Esophagus (tissue), 2 donors: ENCODE measurements around the gene DLGAP5. TPM values are rescaled to one million over a fixed set of nuclear protein-coding genes. Genes with fewer than 3 reads are reported as not detected.

Experiments used
- H3K27ac ChIP-seq, 2 donors: one replicate each; pipeline ENCODE4 v1.5.1; 2013; ENCODE audit warnings: low read depth in 2 of 2, mild to moderate bottlenecking in 2 of 2, inconsistent platforms in 1 of 2, low read length in 1 of 2, moderate library complexity in 1 of 2
- H3K27me3 ChIP-seq, 2 donors: one replicate each; pipeline ENCODE4 v1.6.1; 2013; ENCODE audit warnings: low read length in 2 of 2, control low read depth in 1 of 2, mild to moderate bottlenecking in 1 of 2; ENCODE audit not compliant: insufficient read depth in 2 of 2, control insufficient read depth in 1 of 2
- H3K36me3 ChIP-seq, 2 donors: one replicate each; pipeline ENCODE4 v1.6.1; 2013; ENCODE audit warnings: low read length in 1 of 2; ENCODE audit not compliant: control insufficient read depth in 2 of 2, insufficient read depth in 2 of 2
- H3K4me1 ChIP-seq, 2 donors: one replicate each; pipeline ENCODE4 v1.6.1; 2013; ENCODE audit warnings: low read length in 1 of 2; ENCODE audit not compliant: control insufficient read depth in 2 of 2, insufficient read depth in 2 of 2
- H3K4me3 ChIP-seq, 2 donors: one replicate each; pipeline ENCODE4 v1.5.1; 2013; ENCODE audit warnings: low read length in 2 of 2, mild to moderate bottlenecking in 2 of 2, low read depth in 1 of 2, moderate library complexity in 1 of 2
- H3K9me3 ChIP-seq, 2 donors: one replicate each; pipeline ENCODE4 v1.6.1; 2013; ENCODE audit warnings: mild to moderate bottlenecking in 2 of 2, low read depth in 1 of 2, low read length in 1 of 2, moderate library complexity in 1 of 2; ENCODE audit not compliant: control insufficient read depth in 2 of 2, insufficient read depth in 1 of 2
- WGBS, 2 donors: extraction: QIAGEN DNeasy Blood & Tissue Kit; methylation state at CpG; one replicate each; pipeline ENCODE4 v1.1.7; 2013; 5-methylcytosine and 5-hydroxymethylcytosine counted together
- polyA plus RNA-seq, 2 donors: library from polyadenylated mRNA; stranded (reverse); fragments of 200-250 nt; gene quantifications; one replicate each; pipeline ENCODE4 v1.2.3, GENCODE V29; 2013
- donor health status: healthy with polysubstance abuse.
- donor health status: Bipolar disorder and iron deficiency.

DLGAP5 gene
- polyA plus RNA-seq, 2 donors: 1.4 to 6.0 TPM

- Histone ChIP-seq H3K27me3 (no peaks in the 10 kb centered on the region), H3K4me3 (no peak overlapping the region), H3K9me3 (no peaks in the 10 kb centered on the region), H3K36me3 (no peaks in the 10 kb centered on the region), H3K4me1 (peaks cover 3 to 16% of the 10 kb centered on the region in 2 donors), H3K27ac (peak overlapping the region; percentile 37 to 67)
- WGBS, 2 donors: 40 to 53% methylated on average over 3 of the region's 3 CpGs
These were observed 72.6 kb downstream of the DLGAP5 start for GRCh38 chr14:55118761-55119160.

- Histone ChIP-seq H3K36me3 (no peaks in the 10 kb centered on the region), H3K9me3 (no peaks in the 10 kb centered on the region), H3K27ac (peak overlapping the region; percentile 37 to 67), H3K27me3 (no peaks in the 10 kb centered on the region), H3K4me1 (peaks cover 0 to 10% of the 10 kb centered on the region in 2 donors), H3K4me3 (no peak overlapping the region)
- WGBS, 2 donors: 60 to 61% methylated on average over 7 of the region's 7 CpGs
These were observed 73.5 kb downstream of the DLGAP5 start for GRCh38 chr14:55117803-55118441.

- 64 to 81% methylated on average over 11 of the region's 11 CpGs for WGBS, 2 donors
- no peaks in the 10 kb centered on the region for H3K9me3 ChIP-seq
- H3K27me3 ChIP-seq: no peaks in the 10 kb centered on the region
- H3K4me1 ChIP-seq: peaks cover 0 to 9% of the 10 kb centered on the region in 2 donors
- H3K4me3 ChIP-seq: no peak overlapping the region
- peak overlapping the region in 1 of 2 donors; percentile 35 for H3K27ac ChIP-seq
- H3K36me3 ChIP-seq: no peaks in the 10 kb centered on the region
These were observed 74.9 kb downstream of the DLGAP5 start for GRCh38 chr14:55116246-55117030.

GRCh38 chr14:55115861-55116245 is 75.5 kb downstream of the DLGAP5 start:
- WGBS, 2 donors: 62 to 72% methylated on average over 4 of the region's 4 CpGs
- no peaks in the 10 kb centered on the region for H3K27me3 ChIP-seq
- peaks cover 0 to 8% of the 10 kb centered on the region in 2 donors for H3K4me1 ChIP-seq

GRCh38 chr14:55115460-55115859 is 75.9 kb downstream of the DLGAP5 start:
- Histone ChIP-seq H3K4me1 (peaks cover 0 to 4% of the 10 kb centered on the region in 2 donors), H3K36me3 (no peaks in the 10 kb centered on the region), H3K27me3 (no peaks in the 10 kb centered on the region), H3K9me3 (no peaks in the 10 kb centered on the region), H3K4me3 (no peak overlapping the region), H3K27ac (no peak overlapping the region)
- 58 to 72% methylated on average over 3 of the region's 3 CpGs for WGBS, 2 donors

More at GRCh38 chr14:55115861-55116245, 75.5 kb downstream of the DLGAP5 start:
- Histone ChIP-seq H3K36me3 (no peaks in the 10 kb centered on the region), H3K9me3 (no peaks in the 10 kb centered on the region), H3K27ac (no peak overlapping the region), H3K4me3 (no peak overlapping the region)

GRCh38 chr14:55114720-55115119 is 76.7 kb downstream of the DLGAP5 start:
- 61 to 65% methylated on average over 2 of the region's 2 CpGs for WGBS, 2 donors
- Histone ChIP-seq H3K4me1 (peaks cover 0 to 4% of the 10 kb centered on the region in 2 donors), H3K36me3 (no peaks in the 10 kb centered on the region), H3K4me3 (no peak overlapping the region), H3K27me3 (no peaks in the 10 kb centered on the region), H3K9me3 (no peaks in the 10 kb centered on the region), H3K27ac (no peak overlapping the region)

- no peak overlapping the region for H3K27ac ChIP-seq
- peaks cover 0 to 5% of the 10 kb centered on the region in 2 donors for H3K4me1 ChIP-seq
- 80% methylated on average over 10 of the region's 10 CpGs for WGBS, 2 donors
These were observed 80.2 kb downstream of the DLGAP5 start for GRCh38 chr14:55111122-55111708.

GRCh38 chr14:55109836-55110235 is 81.5 kb downstream of the DLGAP5 start:
- H3K27ac ChIP-seq: no peak overlapping the region
- no peaks in the 10 kb centered on the region for H3K27me3 ChIP-seq
- 100% methylated on average over 1 of the region's 1 CpG for WGBS, 2 donors
- peaks cover 0 to 5% of the 10 kb centered on the region in 2 donors for H3K4me1 ChIP-seq
- no peaks in the 10 kb centered on the region for H3K9me3 ChIP-seq
- H3K4me3 ChIP-seq: no peak overlapping the region
- no peaks in the 10 kb centered on the region for H3K36me3 ChIP-seq

More at GRCh38 chr14:55111122-55111708, 80.2 kb downstream of the DLGAP5 start:
- no peaks in the 10 kb centered on the region for H3K27me3 ChIP-seq
- H3K4me3 ChIP-seq: no peak overlapping the region
- H3K36me3 ChIP-seq: no peaks in the 10 kb centered on the region
- no peaks in the 10 kb centered on the region for H3K9me3 ChIP-seq

GRCh38 chr14:55107766-55108554 is 83.4 kb downstream of the DLGAP5 start:
- H3K4me3 ChIP-seq: no peak overlapping the region
- peaks cover 0 to 15% of the 10 kb centered on the region in 2 donors for H3K4me1 ChIP-seq

More at GRCh38 chr14:55107766-55108554, 83.4 kb downstream of the DLGAP5 start:
- no peaks in the 10 kb centered on the region for H3K9me3 ChIP-seq
- H3K27ac ChIP-seq: peak overlapping the region; percentile 94 to 97
- WGBS, 2 donors: 9 to 23% methylated on average over 19 of the region's 19 CpGs
- H3K27me3 ChIP-seq: no peaks in the 10 kb centered on the region
- H3K36me3 ChIP-seq: no peaks in the 10 kb centered on the region
